Right lobe of liver (tissue), 4 donors: ENCODE measurements around the gene JAKMIP1.

Experiments used
- POLR2A ChIP-seq: fragments of 450-650 bp; IDR thresholded peaks from one replicate; pipeline ENCODE4 v1.6.1; 2017; ENCODE audit warnings: antibody characterized with exemption, mild to moderate bottlenecking
- TF ChIP-seq, protein P1 (sequence below), 4 donors: fragments of 200-600 bp in 3 of 4; fragments of 450-650 bp in 1 of 4; IDR thresholded peaks; one replicate each; pipeline versions ENCODE4 v1.5.1 to v1.8.0; 2016 to 2022; ENCODE audit warnings: antibody characterized with exemption in 4 of 4, mild to moderate bottlenecking in 2 of 4
- donor health status: DM: no; HTN: no; CAD: no.
- donor health status: DM: no; HTN: no; CAD: no.
- donor health status: DM: no; HTN: yes; CAD: no.

DNA sequence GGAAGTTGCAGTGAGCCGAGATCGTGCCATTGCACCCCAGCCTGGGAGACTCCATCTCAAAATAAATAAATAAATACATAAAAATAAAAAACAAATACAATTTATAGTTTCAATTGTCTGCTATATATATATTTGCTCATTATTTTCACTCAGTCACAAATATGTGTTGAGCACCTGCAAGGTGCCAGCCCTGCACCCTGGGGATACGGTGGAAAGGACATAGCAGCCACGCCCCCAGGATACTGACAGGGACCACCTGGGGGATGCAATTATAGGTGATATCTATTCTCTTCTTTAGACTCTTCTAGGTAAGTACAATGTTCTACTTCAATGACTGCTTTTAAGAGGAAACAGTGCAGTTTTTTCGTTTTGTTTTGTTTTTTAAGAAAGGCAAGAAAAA, 85.0 kb downstream of the JAKMIP1 start:
- TF ChIP-seq, protein P1, sequence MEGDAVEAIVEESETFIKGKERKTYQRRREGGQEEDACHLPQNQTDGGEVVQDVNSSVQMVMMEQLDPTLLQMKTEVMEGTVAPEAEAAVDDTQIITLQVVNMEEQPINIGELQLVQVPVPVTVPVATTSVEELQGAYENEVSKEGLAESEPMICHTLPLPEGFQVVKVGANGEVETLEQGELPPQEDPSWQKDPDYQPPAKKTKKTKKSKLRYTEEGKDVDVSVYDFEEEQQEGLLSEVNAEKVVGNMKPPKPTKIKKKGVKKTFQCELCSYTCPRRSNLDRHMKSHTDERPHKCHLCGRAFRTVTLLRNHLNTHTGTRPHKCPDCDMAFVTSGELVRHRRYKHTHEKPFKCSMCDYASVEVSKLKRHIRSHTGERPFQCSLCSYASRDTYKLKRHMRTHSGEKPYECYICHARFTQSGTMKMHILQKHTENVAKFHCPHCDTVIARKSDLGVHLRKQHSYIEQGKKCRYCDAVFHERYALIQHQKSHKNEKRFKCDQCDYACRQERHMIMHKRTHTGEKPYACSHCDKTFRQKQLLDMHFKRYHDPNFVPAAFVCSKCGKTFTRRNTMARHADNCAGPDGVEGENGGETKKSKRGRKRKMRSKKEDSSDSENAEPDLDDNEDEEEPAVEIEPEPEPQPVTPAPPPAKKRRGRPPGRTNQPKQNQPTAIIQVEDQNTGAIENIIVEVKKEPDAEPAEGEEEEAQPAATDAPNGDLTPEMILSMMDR (IDR thresholded peaks at IDR 0.05): no peak
- TF ChIP-seq POLR2A: no peak
